Measurements from ENCODE around the gene OCEL1.

OCEL1 gene

GRCh38 chr19:17200408-17201079, 25.5 kb upstream of the OCEL1 start:
- DNase-seq (ENCODE audit: low read depth) = no peak
- in situ Hi-C loops (cut with HindIII; ENCODE audit: low sequenced_read_pairs) = no loop called here

GRCh38 chr19:17202249-17202648, 23.8 kb upstream of the OCEL1 start:
- no peak for DNase-seq (ENCODE audit: low read depth)
- in situ Hi-C loops (cut with HindIII; ENCODE audit: low sequenced_read_pairs) = no loop called here

More at GRCh38 chr19:17200408-17201079, 25.5 kb upstream of the OCEL1 start:
- no peak for TF ChIP-seq CTCF (IDR thresholded peaks at IDR 0.05; ENCODE audit: low read depth, low read length, missing control alignments)
- no peak overlapping the region for H3K4me3 ChIP-seq (ENCODE audit: low read depth, low read length)

GRCh38 chr19:17202713-17203112, 23.3 kb upstream of the OCEL1 start:
- no peak overlapping the region for H3K4me3 ChIP-seq (ENCODE audit: low read depth, low read length)
- no peak for TF ChIP-seq CTCF (IDR thresholded peaks at IDR 0.05; ENCODE audit: low read depth, low read length, missing control alignments)
- in situ Hi-C loops (cut with HindIII; ENCODE audit: low sequenced_read_pairs) = no loop called here
- DNase-seq (ENCODE audit: low read depth) = no peak

More at GRCh38 chr19:17202249-17202648, 23.8 kb upstream of the OCEL1 start:
- TF ChIP-seq CTCF (IDR thresholded peaks at IDR 0.05; ENCODE audit: low read depth, low read length, missing control alignments) = no peak
- no peak overlapping the region for H3K4me3 ChIP-seq (ENCODE audit: low read depth, low read length)

- in situ Hi-C loops (cut with HindIII; ENCODE audit: low sequenced_read_pairs) = no loop called here
- TF ChIP-seq CTCF (IDR thresholded peaks at IDR 0.05; ENCODE audit: low read depth, low read length, missing control alignments) = peak; percentile 67
- peak; percentile 34 for DNase-seq (ENCODE audit: low read depth)
- H3K4me3 ChIP-seq (ENCODE audit: low read depth, low read length) = no peak overlapping the region
Measured at GRCh38 chr19:17205237-17206140, 20.5 kb upstream of the OCEL1 start.

GRCh38 chr19:17206736-17207581, 19.1 kb upstream of the OCEL1 start:
- no peak for DNase-seq (ENCODE audit: low read depth)
- H3K4me3 ChIP-seq (ENCODE audit: low read depth, low read length) = no peak overlapping the region
- TF ChIP-seq CTCF (IDR thresholded peaks at IDR 0.05; ENCODE audit: low read depth, low read length, missing control alignments) = no peak
- in situ Hi-C loops (cut with HindIII; ENCODE audit: low sequenced_read_pairs) = no loop called here
